ENCODE measurements around the gene PARG. TPM values are rescaled to one million over a fixed set of nuclear protein-coding genes. Genes with fewer than 3 reads are reported as not detected.

The PARG gene
- total and polyA plus RNA-seq, 10 donors = 5.3 to 45.0 (median 29.6) TPM

DNA sequence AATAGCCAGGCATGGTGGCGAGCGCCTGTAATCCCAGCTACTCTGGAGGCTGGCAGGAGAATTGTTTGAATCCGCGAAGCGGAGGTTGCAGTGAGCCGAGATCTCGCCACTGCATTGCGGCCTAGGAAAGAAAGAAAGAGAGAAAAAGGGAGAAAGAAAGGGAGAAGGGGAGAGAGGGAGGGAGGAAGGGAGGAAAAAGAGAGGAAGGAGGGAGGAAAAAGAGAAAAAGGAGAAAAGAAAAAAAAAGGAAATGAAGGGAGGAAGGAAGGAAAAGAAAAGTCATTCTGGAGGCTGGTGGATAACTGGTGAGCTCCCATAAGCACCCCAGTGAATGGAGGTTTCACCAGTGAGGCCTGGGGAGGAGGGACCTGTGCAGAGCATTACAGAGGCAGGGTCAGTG is 172.1 kb downstream of the PARG start:
- Histone ChIP-seq H3K36me3 (no peaks in the 10 kb centered on the region), H3K4me3 (no peak overlapping the region), H3K9me3 (peaks cover 0 to 18% (median 7%) of the 10 kb centered on the region in 8 donors), H3K4me1 (no peaks in the 10 kb centered on the region), H3K27ac (no peak overlapping the region), H3K27me3 (replicated peaks in 1 of 7) (peaks cover 5 to 89% (median 41%) of the 10 kb centered on the region in 7 donors)
- intact Hi-C loops (cut with DNase I; ENCODE audit: low total_unique reads) = no loop called here
- 87 to 96% (median 95%) methylated on average over 8 of the region's 8 CpGs for WGBS, 5 donors
- TF ChIP-seq, protein P1, sequence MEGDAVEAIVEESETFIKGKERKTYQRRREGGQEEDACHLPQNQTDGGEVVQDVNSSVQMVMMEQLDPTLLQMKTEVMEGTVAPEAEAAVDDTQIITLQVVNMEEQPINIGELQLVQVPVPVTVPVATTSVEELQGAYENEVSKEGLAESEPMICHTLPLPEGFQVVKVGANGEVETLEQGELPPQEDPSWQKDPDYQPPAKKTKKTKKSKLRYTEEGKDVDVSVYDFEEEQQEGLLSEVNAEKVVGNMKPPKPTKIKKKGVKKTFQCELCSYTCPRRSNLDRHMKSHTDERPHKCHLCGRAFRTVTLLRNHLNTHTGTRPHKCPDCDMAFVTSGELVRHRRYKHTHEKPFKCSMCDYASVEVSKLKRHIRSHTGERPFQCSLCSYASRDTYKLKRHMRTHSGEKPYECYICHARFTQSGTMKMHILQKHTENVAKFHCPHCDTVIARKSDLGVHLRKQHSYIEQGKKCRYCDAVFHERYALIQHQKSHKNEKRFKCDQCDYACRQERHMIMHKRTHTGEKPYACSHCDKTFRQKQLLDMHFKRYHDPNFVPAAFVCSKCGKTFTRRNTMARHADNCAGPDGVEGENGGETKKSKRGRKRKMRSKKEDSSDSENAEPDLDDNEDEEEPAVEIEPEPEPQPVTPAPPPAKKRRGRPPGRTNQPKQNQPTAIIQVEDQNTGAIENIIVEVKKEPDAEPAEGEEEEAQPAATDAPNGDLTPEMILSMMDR (IDR thresholded peaks at IDR 0.05 in 8 of 11, conservative IDR thresholded peaks at IDR 0.05 in 3 of 11) = no peak
- TF ChIP-seq POLR2AphosphoS5 (IDR thresholded peaks at IDR 0.05) = no peak
- TF ChIP-seq POLR2A (IDR thresholded peaks at IDR 0.05) = no peak
- DNase-seq = no peak

DNA sequence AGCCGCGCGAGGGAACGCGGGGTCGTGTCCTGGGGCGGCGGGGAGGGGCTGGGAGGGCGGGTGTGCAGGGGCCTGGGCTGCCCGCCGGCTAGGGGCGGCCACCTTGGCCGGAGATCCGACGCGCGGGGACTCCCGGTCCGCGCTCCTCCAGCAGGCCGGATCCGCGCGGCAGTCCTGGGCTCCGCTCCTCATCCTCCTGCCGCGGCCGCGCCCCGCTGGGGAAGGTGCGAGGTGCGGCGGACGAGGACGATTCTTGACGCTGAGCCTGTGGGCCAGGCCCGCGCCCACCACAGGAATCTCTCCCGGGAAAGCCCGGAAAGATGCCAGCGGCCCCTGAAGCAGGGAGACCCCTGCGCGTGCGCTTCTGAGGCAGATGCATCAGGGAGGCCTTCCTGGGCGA is 173.1 kb downstream of the PARG start:
- intact Hi-C loops (cut with DNase I; ENCODE audit: low total_unique reads) = no loop called here
- no peak overlapping the region for H3K4me3 ChIP-seq
- TF ChIP-seq, protein P1 (IDR thresholded peaks at IDR 0.05 in 8 of 11, conservative IDR thresholded peaks at IDR 0.05 in 3 of 11) = no peak
- no peak for TF ChIP-seq POLR2A (IDR thresholded peaks at IDR 0.05)
- TF ChIP-seq POLR2AphosphoS5 (IDR thresholded peaks at IDR 0.05) = no peak
- H3K36me3 ChIP-seq = no peaks in the 10 kb centered on the region
- H3K9me3 ChIP-seq = peaks cover 0 to 18% (median 7%) of the 10 kb centered on the region in 8 donors
- no peak overlapping the region for H3K27ac ChIP-seq
- peaks cover 5 to 91% (median 46%) of the 10 kb centered on the region in 7 donors for H3K27me3 ChIP-seq (replicated peaks in 1 of 7)
- no peak for DNase-seq
- WGBS, 5 donors = 9 to 20% (median 13%) methylated on average over 22 to 45 of the region's 45 CpGs
- H3K4me1 ChIP-seq = no peaks in the 10 kb centered on the region

- DNase-seq = no peak
- H3K27me3 ChIP-seq (replicated peaks in 1 of 7) = peaks cover 5 to 91% (median 47%) of the 10 kb centered on the region in 7 donors
- intact Hi-C loops (cut with DNase I; ENCODE audit: low total_unique reads) = no loop called here
Measured at GRCh38 chr10:49768329-49768728, 173.5 kb downstream of the PARG start.

More at GRCh38 chr10:49768329-49768728, 173.5 kb downstream of the PARG start:
- peaks cover 0 to 18% (median 7%) of the 10 kb centered on the region in 8 donors for H3K9me3 ChIP-seq
- TF ChIP-seq POLR2AphosphoS5 (IDR thresholded peaks at IDR 0.05) (no peak), POLR2A (IDR thresholded peaks at IDR 0.05) (no peak)
- TF ChIP-seq, protein P1 (IDR thresholded peaks at IDR 0.05 in 8 of 11, conservative IDR thresholded peaks at IDR 0.05 in 3 of 11) = no peak
- H3K36me3 ChIP-seq = no peaks in the 10 kb centered on the region
- H3K4me3 ChIP-seq = no peak overlapping the region
- no peak overlapping the region for H3K27ac ChIP-seq
- no peaks in the 10 kb centered on the region for H3K4me1 ChIP-seq
- 7 to 17% (median 13%) methylated on average over 10 to 38 of the region's 38 CpGs for WGBS, 5 donors

Small RNAs within 50 kb of the gene (small RNA-seq; reads per million reads assigned to genes)
- gene RNA5SP317 (0 reads per million in 4 donors), gene SNORA74C-2 (0 reads per million in 4 donors)

Other genes with a start within 250 kb of the PARG start
- 1 to 10 TPM in 1 of 7 donors, under 1 TPM in 4, not detected in 2; 0.09 to 1.6 (median 0.19) TPM for gene OGDHL, start 179.7 kb downstream of the PARG start, total RNA-seq
- gene OGDHL, start 179.7 kb downstream of the PARG start, polyA plus RNA-seq = under 1 TPM; 0.11 to 0.45 (median 0.20) TPM
- gene TIMM23B, start within 50 bp of the PARG start, total RNA-seq = 10 to 100 TPM; 17.9 to 30.6 (median 24.2) TPM
- gene TIMM23B, start within 50 bp of the PARG start, polyA plus RNA-seq = 1 to 10 TPM; 3.2 to 8.5 (median 3.8) TPM
- 10 to 100 TPM; 13.7 to 34.2 (median 19.4) TPM for gene AGAP6, start 46.4 kb upstream of the PARG start, total RNA-seq
- 10 to 100 TPM; 13.1 to 30.8 (median 21.7) TPM for gene AGAP6, start 46.4 kb upstream of the PARG start, polyA plus RNA-seq
- 10 to 100 TPM; 37.0 to 55.3 (median 44.5) TPM for gene WASHC2A, start 125.9 kb upstream of the PARG start, total RNA-seq
- gene WASHC2A, start 125.9 kb upstream of the PARG start, polyA plus RNA-seq = 10 to 100 TPM; 18.4 to 21.6 (median 18.5) TPM